WTC11 (cell line): ENCODE data around the gene PMS2.
"Not testable (repeated sequence)": the region's sequence is repeated elsewhere in the genome, so short reads cannot be mapped to it uniquely, and the experiment has no call there.

Experiments used
- CBFB ChIP-seq: sonication (generic); formaldehyde crosslinking; IDR thresholded peaks from 2 replicates; pipeline ENCODE4 v1.8.1; 2022; ENCODE audit warnings: mild to moderate bottlenecking, low read depth, missing genetic modification reagents
- CTCF ChIP-seq: fragments of 200-600 bp; IDR thresholded peaks from 2 replicates; pipeline ENCODE4 v1.8.0; 2022; ENCODE audit warnings: antibody characterized with exemption
- KAT7 ChIP-seq: sonication (generic); formaldehyde crosslinking; IDR thresholded peaks from 2 replicates; pipeline ENCODE4 v1.8.1; 2023; ENCODE audit warnings: missing genetic modification reagents, mild to moderate bottlenecking, borderline replicate concordance
- MAX ChIP-seq: sonication (generic); formaldehyde crosslinking; IDR thresholded peaks from 2 replicates; pipeline ENCODE4 v1.8.0; 2022; ENCODE audit warnings: mild to moderate bottlenecking, missing genetic modification reagents
- NR1H2 ChIP-seq: sonication (generic); formaldehyde crosslinking; IDR thresholded peaks from 2 replicates; pipeline ENCODE4 v1.9.0; 2021; ENCODE audit warnings: mild to moderate bottlenecking, moderate library complexity, missing genetic modification reagents
- NR2C2 ChIP-seq: sonication (generic); formaldehyde crosslinking; IDR thresholded peaks from 2 replicates; pipeline ENCODE4 v1.8.0; 2022; ENCODE audit warnings: mild to moderate bottlenecking, missing genetic modification reagents
- SP1 ChIP-seq: sonication (generic); formaldehyde crosslinking; conservative IDR thresholded peaks from 2 replicates; pipeline ENCODE4 v1.8.1; 2022; ENCODE audit warnings: missing genetic modification reagents
- ZNF263 ChIP-seq: sonication (generic); formaldehyde crosslinking; IDR thresholded peaks from 2 replicates; pipeline ENCODE4 v1.8.1; 2022; ENCODE audit warnings: low read depth, mild to moderate bottlenecking, moderate library complexity, missing genetic modification reagents
- ZNF416 ChIP-seq: fragments of 250-450 bp; sonication (Bioruptor Pico); IDR thresholded peaks from 2 replicates; pipeline ENCODE4 v1.9.0; 2021; ENCODE audit warnings: mild to moderate bottlenecking, inconsistent platforms
- TF ChIP-seq, protein P1 (sequence below): sonication (generic); formaldehyde crosslinking; IDR thresholded peaks from 2 replicates; pipeline ENCODE4 v1.8.0; 2022; ENCODE audit warnings: mild to moderate bottlenecking, missing genetic modification reagents

GRCh38 chr7:5926263-5926870 lies 82.5 kb downstream of the PMS2 start:
- not testable (repeated sequence) for TF ChIP-seq CTCF; ZNF416 (CRISPR knock-in tag); KAT7 (CRISPR knock-in tag); MAX; NR2C2; CBFB; SP1 (CRISPR knock-in tag); ZNF263 (CRISPR knock-in tag); NR1H2
- TF ChIP-seq, protein P1, sequence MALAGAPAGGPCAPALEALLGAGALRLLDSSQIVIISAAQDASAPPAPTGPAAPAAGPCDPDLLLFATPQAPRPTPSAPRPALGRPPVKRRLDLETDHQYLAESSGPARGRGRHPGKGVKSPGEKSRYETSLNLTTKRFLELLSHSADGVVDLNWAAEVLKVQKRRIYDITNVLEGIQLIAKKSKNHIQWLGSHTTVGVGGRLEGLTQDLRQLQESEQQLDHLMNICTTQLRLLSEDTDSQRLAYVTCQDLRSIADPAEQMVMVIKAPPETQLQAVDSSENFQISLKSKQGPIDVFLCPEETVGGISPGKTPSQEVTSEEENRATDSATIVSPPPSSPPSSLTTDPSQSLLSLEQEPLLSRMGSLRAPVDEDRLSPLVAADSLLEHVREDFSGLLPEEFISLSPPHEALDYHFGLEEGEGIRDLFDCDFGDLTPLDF (CRISPR knock-in tag) = not testable (repeated sequence)
